ENCODE data around the gene EBI3.
A peak's percentile ranks its signal among the peaks of the same experiment; 100 is the strongest.
"Not testable (repeated sequence)": the region's sequence is repeated elsewhere in the genome, so short reads cannot be mapped to it uniquely, and the experiment has no call there.

EBI3 gene

GRCh38 chr19:4234862-4235201 lies 5.5 kb downstream of the EBI3 start:
- no peak for DNase-seq (ENCODE audit: low read depth)

GRCh38 chr19:4237510-4237909 lies 8.2 kb downstream of the EBI3 start:
- not testable (repeated sequence) for DNase-seq (ENCODE audit: low read depth)

GRCh38 chr19:4238831-4239230 lies 9.5 kb downstream of the EBI3 start:
- DNase-seq (ENCODE audit: low read depth), result no peak

- no peak for DNase-seq (ENCODE audit: low read depth)
Observed at GRCh38 chr19:4241824-4242430, 12.6 kb downstream of the EBI3 start.

- DNase-seq (ENCODE audit: low read depth), result not testable (repeated sequence)
Observed at GRCh38 chr19:4245938-4246337, 16.6 kb downstream of the EBI3 start.

- DNase-seq (ENCODE audit: low read depth), result peak; percentile 100
Observed at GRCh38 chr19:4246767-4247593, 17.7 kb downstream of the EBI3 start, which contains the start of gene YJU2. Gene YJU2 (plus strand): TSS chr19:4247080. CDS start chr19:4247147, 67 bp downstream.

- DNase-seq (ENCODE audit: low read depth), result no peak
Observed at GRCh38 chr19:4256563-4256962, 27.2 kb downstream of the EBI3 start.

- no peak for DNase-seq (ENCODE audit: low read depth)
Observed at GRCh38 chr19:4257025-4257424, 27.7 kb downstream of the EBI3 start.

- DNase-seq (ENCODE audit: low read depth), result no peak
Observed at GRCh38 chr19:4258181-4258580, 28.9 kb downstream of the EBI3 start.

GRCh38 chr19:4260613-4261191 lies 31.4 kb downstream of the EBI3 start:
- DNase-seq (ENCODE audit: low read depth), result no peak

GRCh38 chr19:4264812-4265211 lies 35.5 kb downstream of the EBI3 start:
- DNase-seq (ENCODE audit: low read depth), result no peak

- DNase-seq (ENCODE audit: low read depth), result no peak
Observed at GRCh38 chr19:4266253-4267000, 37.1 kb downstream of the EBI3 start.

GRCh38 chr19:4267101-4267900 lies 38.0 kb downstream of the EBI3 start:
- no peak for DNase-seq (ENCODE audit: low read depth)

GRCh38 chr19:4267901-4268815 lies 38.8 kb downstream of the EBI3 start:
- no peak for DNase-seq (ENCODE audit: low read depth)

- DNase-seq (ENCODE audit: low read depth), result no peak
Observed at GRCh38 chr19:4268816-4269430, 39.6 kb downstream of the EBI3 start.

GRCh38 chr19:4272894-4273293 lies 43.6 kb downstream of the EBI3 start:
- no peak for DNase-seq (ENCODE audit: low read depth)

- not testable (repeated sequence) for DNase-seq (ENCODE audit: low read depth)
Observed at GRCh38 chr19:4274321-4274686, 45.0 kb downstream of the EBI3 start.

GRCh38 chr19:4277191-4277696 lies 47.9 kb downstream of the EBI3 start:
- no peak for DNase-seq (ENCODE audit: low read depth)

GRCh38 chr19:4278010-4278409 lies 48.7 kb downstream of the EBI3 start:
- DNase-seq (ENCODE audit: low read depth), result no peak

Data from HS-5 (cell line).